WI38 (cell line): ENCODE measurements around the gene HCN4.

Experiments
- H3K4me3 ChIP-seq: 2 replicates; pipeline ENCODE4 v1.5.1; 2011; ENCODE audit warnings: low read depth, mild to moderate bottlenecking, control low read depth, low read length
- TF ChIP-seq, protein P1 (sequence below): IDR thresholded peaks from 2 replicates; pipeline ENCODE4 v1.5.1; 2012; ENCODE audit warnings: low read depth, mild to moderate bottlenecking, control low read depth, low read length

The HCN4 gene

DNA sequence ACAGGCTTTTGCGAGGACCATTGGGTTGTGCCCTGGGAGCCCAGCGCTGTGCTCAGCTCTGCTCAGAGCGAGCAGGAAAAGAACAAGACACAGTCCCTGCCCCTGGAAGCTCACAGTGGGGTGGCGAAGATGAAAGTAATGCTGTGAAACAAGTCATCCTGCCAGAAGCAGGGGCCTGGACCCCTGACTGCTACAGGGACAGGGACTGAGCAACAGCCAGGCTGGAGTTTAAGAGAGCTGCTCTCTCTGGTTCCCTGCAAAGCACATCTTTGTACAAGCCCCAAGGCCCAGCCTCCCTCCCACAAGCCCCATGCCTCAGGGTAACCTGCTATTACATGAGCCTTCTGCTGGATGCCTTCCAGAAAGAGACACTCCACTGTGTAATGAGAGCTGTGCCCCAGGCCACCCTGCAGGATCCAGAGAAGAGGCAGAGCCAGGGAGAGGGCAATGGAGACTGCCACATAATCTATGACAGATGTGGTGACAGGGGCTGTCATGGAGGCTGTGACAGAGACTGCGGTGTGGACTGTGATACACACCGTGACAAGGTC is 7.1 kb upstream of the HCN4 start:
- H3K4me3 ChIP-seq, result no peak overlapping the region
- TF ChIP-seq, protein P1, sequence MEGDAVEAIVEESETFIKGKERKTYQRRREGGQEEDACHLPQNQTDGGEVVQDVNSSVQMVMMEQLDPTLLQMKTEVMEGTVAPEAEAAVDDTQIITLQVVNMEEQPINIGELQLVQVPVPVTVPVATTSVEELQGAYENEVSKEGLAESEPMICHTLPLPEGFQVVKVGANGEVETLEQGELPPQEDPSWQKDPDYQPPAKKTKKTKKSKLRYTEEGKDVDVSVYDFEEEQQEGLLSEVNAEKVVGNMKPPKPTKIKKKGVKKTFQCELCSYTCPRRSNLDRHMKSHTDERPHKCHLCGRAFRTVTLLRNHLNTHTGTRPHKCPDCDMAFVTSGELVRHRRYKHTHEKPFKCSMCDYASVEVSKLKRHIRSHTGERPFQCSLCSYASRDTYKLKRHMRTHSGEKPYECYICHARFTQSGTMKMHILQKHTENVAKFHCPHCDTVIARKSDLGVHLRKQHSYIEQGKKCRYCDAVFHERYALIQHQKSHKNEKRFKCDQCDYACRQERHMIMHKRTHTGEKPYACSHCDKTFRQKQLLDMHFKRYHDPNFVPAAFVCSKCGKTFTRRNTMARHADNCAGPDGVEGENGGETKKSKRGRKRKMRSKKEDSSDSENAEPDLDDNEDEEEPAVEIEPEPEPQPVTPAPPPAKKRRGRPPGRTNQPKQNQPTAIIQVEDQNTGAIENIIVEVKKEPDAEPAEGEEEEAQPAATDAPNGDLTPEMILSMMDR, result no peak

DNA sequence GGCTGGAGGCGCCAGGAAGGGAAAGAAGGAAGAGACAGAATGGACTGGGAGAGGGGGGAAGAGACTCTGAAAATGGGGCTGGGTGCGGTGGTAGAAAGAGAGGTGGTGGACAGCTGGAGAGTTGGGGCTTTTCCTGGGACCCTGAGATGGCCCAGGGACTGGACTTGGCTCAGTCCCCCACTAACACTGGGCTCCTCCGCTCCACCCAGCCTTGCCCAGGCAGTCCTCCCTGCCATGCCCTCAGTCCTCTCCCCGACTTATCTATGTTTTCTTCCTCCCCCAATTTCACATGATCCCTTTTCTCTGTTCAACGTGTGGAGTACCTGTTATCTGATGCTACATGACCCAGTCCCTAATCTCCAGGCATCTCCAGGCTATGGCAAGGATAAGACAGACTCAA is 6.3 kb upstream of the HCN4 start:
- no peak overlapping the region for H3K4me3 ChIP-seq
- TF ChIP-seq, protein P1, result no peak

DNA sequence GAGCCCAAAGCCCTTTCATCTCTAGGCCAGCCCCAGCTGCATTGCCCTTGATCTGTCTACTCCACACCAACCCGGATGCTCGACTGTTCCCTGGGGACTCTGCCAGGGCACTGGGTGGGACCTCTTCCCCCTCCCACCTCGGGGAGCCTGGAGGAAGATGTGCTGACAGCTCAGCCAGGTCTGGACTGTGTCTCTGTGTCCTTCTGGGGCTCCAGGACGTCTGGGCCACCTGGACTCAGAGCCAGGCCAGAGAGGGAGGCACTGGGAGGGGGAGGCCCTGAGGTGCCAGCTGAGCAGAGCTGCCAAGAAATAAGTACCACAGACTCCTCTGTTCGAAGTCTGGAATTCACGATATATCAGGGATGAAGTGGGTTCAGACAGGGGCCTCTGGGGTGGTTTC is 5.8 kb upstream of the HCN4 start:
- TF ChIP-seq, protein P1, result no peak
- no peak overlapping the region for H3K4me3 ChIP-seq

DNA sequence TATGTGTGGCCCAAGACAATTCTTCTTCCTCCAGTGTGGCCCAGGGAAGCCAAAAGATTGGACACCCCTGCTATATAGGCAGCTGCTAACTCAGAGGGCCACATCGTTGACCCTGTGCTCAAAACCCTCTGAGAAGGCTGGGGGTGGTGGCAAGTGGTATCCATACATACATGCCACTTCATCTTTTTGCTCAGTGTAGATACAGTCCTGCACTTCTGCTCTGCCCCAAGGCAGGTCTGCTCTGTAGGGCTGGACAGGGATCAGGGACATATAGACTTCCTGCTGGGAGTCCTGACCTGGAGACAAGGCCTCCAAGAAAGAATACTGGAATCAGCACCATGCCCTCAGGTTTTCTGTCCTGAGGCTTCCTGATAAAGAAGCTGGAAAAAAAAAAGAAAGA is 4.5 kb upstream of the HCN4 start:
- TF ChIP-seq, protein P1, result no peak
- H3K4me3 ChIP-seq, result no peak overlapping the region

DNA sequence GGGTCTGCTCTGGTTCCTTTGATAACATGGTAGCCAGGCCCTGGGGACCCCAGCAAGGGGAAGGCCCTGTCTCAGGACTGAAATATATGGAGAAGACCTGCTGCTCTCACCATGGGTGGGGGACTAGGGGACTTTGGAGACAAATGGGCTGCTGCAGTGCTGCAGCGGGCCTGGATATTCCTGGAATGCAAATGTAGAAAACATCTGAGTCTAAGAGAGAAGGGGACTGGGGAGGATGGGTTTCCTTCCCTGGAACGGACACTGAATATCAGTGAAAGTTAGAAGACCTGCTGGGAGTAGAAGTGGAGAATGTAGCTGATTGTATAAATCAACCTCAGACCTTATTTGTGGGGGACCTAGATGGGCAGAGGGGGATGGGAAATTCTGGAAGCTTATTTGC is 3.1 kb upstream of the HCN4 start:
- no peak overlapping the region for H3K4me3 ChIP-seq
- TF ChIP-seq, protein P1, result no peak

DNA sequence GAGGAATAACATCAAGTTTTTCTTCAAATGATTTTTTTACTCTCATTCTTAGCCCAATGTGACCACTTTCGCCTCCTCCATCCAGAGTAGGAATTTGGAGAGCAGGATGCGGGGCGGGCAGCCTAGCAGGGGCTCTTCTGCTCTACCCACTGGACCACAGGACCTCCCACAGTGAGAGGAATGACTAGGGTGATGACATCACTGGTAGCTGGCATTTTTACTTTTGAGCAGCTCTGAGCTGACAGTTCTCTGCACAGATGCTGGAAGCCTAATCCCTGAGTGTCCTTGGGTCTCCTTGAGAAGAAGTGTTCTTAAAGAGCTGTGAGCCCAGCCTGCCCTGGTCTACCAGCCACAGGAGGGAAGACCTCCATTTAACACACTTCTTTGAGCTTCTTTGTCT is 1.4 kb upstream of the HCN4 start:
- H3K4me3 ChIP-seq, result no peak overlapping the region
- TF ChIP-seq, protein P1, result no peak

DNA sequence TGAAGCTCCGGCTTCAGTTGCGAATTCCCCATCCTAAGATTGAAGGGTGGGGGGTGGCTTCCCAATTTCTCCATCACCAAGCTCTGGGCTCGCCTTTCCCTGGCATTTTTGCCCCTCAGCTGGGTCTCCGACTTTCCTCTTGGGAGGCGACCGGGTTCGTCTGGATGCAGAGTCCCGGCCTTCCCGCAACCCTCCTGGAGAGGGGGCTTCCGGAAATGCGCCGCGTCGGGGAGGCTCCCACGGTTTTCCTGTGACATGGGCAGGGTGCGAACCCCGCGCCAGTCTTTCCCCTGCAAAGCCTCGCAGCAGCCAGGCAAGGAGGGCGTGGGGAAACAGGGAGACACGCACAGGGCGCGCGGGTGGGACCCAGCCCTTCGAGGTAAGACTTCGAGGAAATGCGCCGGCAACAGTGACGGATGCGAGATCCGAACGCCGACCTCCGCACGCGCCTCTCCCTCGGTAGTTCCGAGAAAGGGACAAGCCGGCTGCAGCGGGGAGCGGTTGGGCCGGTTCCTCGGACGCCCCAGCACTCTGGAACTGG is 466 bp upstream of the HCN4 start:
- no peak overlapping the region for H3K4me3 ChIP-seq
- TF ChIP-seq, protein P1, result no peak
